Measurements from ENCODE around the gene FGF12.
"Not testable (repeated sequence)": the region's sequence is repeated elsewhere in the genome, so short reads cannot be mapped to it uniquely, and the experiment has no call there.

The FGF12 gene

DNA sequence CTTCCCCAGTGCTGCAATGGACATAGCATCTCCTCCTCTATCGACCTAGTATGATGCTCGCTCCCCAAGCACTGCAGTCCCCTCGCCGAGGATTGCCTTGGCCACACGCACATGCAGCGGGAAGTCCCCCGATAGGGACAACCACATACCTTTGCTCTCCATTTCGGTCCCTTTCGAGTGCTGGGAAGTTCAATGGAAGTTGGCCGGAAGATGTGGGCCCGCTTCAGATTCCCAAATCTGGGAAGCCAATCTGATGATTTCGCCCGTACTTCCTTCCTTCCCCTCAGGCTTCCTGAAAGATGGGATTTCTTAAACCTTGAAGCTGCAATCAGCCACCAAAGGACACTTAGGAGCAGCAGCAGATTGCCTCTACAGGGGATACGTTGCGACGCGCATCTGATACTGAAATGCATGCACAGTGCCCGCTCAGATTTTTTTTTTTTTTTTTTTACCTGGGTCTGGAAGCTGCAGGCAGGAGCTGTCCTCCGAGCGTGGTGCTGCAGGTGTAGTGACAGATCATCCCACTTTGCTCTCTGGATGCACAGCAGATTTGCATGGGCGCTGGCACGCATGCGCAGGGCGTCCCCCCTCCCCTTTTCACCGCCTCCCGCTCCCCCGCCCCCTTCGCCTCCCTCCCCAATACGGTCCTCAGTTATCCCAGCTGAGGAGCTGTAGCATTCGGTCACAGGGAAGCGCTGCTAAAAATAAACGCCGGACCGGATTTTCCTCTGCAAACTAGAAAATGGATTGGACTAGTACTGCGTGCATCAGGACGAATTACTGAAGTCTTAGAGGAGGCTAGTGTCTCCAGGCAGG is at the start of gene FGF12:
Gene FGF12 (minus strand): TSS at position 510 of the 816 bp plus-strand sequence.
- DNase-seq: peak; percentile 87

GRCh38 chr3:192774341-192774740 is 47.0 kb upstream of the FGF12 start:
- DNase-seq: not testable (repeated sequence)

GRCh38 chr3:192772240-192772894 is 45.0 kb upstream of the FGF12 start:
- DNase-seq: no peak

DNA sequence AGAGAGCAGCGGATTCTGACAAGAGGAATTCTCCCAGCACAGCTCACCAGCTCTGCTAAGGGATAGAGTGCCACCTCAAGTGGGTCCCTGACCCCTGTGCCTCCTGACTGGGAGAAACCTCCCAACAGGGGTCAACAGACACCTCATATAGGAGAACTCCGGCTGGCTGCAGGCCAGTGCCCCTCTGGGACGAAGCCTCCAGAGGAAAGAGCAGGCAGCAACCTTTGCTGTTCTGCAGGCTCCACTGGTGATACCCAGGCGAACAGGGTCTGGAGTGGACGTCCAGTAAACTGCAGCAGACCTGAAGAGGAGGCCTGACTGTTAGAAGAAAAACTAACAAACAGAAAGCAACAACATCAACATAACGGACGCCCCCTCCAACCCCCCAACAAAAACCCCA is 31.3 kb upstream of the FGF12 start:
- no peak for DNase-seq

GRCh38 chr3:192751148-192751547 is 23.8 kb upstream of the FGF12 start:
- DNase-seq: no peak

GRCh38 chr3:192750201-192750600 is 22.9 kb upstream of the FGF12 start:
- DNase-seq: no peak

GRCh38 chr3:192747746-192748145 is 20.4 kb upstream of the FGF12 start:
- DNase-seq: no peak

DNA sequence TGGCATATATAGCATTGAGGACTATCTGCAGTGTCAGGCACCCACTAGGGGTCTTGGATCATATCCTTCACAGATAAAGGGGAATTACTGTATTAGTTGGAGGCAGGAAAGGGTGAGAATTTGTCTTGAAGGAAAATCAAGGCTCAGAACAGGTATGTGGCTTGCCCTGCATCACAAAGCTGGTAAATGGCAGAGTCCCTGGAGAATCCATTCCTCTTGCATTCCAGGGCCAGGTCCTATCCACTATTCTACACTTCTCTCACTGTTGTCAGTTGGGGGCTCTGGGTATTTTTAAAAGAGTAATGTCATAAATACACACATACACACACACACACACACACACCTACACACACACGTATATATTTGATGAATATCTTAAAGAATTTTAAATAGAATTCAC is 19.8 kb upstream of the FGF12 start:
- DNase-seq: no peak

DNA sequence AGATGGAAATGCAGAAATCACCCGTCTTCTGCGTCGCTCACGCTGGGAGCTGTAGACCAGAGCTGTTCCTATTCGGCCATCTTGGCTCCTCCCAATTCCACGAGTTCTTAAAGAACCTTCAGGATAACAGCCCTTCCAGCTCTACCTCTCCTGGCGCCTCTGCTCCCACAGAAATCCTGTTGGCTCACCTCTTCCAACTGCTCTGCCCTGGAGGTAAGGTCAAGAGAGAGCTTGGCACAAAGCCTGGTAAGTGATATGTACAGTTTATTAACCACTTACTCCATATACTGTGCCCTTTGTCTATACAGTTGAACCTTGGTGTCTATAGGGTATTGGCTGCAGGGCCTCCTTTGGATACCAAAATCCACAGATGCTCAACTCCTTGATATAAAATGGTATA is 17.8 kb upstream of the FGF12 start:
- DNase-seq: no peak

GRCh38 chr3:192744604-192745003 is 17.3 kb upstream of the FGF12 start:
- not testable (repeated sequence) for DNase-seq

- DNase-seq: no peak
These were observed 10.2 kb upstream of the FGF12 start for GRCh38 chr3:192737506-192737905.

DNA sequence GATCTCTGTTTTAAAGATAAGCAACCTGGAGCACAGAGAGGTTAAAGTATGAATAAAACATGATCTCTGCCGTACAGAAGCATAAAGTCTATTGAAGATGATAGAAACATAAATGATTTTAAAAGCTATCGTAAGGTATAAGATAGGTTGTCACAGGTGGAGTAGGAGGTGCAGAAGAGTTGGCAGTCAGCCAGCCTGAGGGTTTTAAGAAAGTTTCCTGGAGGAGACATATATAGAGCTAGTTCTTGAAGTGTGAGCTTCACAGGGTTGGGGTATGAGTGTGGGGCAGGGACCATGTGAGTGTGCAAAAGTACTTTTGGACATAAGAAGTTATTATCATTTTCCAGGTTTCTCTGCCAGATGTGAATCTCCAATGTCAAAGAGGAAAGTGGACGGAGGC is 3.9 kb upstream of the FGF12 start:
- DNase-seq: no peak

- no peak for DNase-seq
These were observed 956 bp downstream of the FGF12 start for GRCh38 chr3:192726385-192726784.

DNA sequence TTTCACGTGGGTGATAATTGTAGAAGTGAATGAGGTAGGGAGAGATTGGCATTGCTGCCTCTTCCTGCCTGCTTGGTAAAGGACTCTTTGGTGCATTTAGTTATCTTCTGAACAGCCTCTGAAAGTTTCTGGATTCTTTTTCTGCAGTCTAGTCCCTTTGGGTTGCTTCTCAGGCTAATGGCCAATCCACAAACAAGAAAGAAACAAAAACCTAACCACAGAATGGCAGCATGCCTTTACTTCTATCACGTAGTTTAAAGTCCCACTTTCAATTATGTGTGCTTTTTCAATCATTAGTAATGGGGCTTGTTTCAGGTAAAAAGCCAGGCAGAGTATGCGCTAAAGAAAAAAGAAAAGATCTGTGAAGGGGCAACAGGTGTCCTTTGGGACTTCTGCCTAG is 7.4 kb downstream of the FGF12 start:
- DNase-seq: no peak

DNA sequence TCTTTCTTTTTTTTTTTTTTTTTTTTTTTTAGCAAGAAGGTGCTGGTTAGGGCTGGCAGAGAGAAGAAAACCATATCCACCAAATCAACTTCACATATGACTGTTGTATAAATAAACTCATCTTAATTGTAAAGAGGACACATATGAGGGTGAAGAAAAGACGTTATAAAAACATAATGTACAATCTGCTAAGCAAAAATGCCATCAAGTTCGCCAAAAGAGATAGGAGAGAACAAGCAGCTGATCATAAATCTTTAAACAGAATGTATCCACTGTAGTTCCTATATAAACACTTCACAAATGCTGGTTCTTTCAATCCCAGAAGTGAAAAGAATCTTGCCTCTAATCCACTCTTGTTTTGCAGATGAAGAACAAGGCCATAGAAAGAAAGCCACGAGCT is 9.2 kb downstream of the FGF12 start:
- no peak for DNase-seq

- DNase-seq: no peak
These were observed 12.2 kb downstream of the FGF12 start for GRCh38 chr3:192715126-192715525.

DNA sequence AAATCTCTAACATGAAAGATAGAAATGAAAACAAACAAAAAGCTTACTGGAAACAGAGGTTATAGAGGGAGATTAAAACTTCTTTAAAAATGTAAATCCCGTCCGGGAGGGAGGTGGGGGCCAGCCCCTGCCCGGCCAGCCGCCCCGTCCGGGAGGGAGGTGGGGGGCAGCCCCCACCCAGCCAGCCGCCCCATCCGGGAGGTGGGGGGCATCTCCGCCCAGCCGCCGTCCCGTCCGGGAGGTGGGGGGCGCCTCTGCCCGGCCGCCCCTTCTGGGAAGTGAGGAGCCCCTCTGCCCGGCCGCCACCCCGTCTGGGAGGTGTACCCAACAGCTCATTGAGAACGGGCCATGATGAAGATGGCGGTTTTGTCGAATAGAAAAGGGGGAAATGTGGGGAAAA is 16.2 kb downstream of the FGF12 start:
- not testable (repeated sequence) for DNase-seq

GRCh38 chr3:192710366-192710765 is 17.0 kb downstream of the FGF12 start:
- no peak for DNase-seq

GRCh38 chr3:192706272-192706671 is 21.1 kb downstream of the FGF12 start:
- no peak for DNase-seq

DNA sequence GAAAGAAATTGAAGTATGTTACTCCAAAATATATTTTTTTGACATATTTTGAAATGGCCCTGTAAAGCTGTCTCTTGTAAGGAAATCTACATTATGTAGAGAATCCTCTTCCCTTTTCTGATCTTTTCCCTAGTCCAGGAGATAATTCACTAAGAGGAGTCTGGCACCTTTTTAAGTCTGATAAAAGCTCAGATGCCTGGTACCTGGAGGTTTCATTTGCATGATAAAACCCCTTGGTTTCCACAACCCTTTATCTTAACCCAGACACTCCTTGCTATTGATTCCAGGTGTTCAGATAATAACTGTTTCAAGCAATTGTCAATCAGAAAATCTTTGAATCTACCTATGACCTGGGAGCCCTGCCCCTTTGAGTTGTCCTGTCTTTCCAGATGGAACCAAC is 26.5 kb downstream of the FGF12 start:
- no peak for DNase-seq

DNA sequence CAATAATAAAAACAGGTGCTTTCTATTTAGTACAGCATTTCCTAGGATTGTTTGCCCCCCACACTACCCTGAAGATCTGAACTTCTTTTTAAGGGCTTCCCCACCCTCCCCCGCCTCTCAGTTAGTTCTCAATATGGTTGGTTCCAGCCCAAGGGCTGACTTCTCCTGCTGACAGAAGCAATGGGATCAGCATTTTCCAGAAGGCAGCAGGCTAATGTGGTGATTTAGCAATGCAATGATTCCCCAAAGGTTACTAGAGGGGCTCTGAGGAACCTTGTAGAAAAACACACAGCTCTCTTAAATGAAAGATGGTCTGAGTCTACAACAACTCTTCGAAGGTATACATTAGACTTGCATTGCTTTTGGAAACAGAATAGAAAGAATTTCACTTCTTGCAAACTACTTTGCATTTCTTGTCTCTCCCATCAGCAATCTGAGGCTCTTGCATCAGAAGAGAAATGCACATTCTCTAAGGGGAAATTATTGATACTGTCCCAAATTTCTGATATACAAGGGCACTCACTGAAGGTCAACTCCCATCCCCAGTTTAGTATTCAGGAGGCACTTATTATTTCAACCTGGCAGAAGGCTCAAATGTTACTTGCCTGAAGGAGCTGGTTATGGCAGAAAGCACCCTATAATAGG is 30.3 kb downstream of the FGF12 start:
- DNase-seq: no peak

DNA sequence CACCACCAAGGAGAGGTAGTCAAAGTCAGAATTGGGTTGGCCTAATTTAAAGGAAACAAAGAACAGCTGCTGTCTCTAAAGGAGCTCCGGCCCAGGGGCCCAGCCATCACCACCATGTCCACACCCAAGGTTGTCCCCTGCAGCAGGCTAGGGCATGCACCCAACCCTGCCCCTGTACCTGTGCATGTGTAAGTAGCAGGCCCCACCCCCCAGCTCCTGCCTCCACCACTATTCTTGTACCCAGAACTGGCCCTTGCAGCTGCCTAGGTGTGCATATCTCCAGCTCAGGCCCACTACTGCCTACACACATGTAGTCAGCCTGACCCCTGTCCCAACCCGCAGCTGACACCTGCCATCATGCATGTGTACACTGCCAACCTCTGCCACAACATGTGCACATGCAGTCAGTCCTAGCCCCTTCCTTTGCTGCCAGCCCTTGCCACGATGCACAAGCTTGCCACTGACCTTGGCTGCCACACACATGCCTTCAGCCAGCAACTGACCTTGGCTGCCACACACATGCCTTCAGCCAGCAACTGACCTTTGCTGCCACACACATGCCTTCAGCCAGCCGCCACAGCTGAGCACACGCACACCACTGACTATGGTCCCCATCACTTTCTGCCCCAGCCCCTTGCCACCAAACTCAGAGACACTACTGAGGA is 39.7 kb downstream of the FGF12 start:
- no peak for DNase-seq

DNA sequence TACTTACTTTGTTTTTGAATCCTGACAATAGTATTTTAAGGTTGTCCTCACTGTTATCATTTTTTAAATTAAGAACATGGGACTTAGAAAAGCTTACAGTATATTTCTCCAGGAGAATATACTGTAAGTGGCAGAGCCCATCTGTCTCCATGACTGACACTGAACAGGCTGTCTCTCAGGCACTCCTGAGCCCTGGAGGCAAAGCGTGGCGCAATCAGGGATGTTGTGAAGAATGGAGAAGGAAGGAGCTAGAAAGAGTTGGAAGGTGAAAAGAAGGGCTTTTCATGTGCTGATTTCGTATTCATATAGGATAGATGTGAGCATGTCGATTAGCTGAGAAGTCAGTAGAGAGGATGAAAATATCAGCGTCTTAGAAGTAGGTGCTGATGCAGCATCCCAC is 41.5 kb downstream of the FGF12 start:
- no peak for DNase-seq
